PC-9 (cell line): ENCODE measurements around the gene SUGCT. TPM values are rescaled to one million over a fixed set of nuclear protein-coding genes. Genes with fewer than 3 reads are reported as not detected.

ENCODE experiments used
- BruUV-seq: library from RNA; stranded (reverse); fragments of 400-500 nt; replicated peaks from 2 replicates; lab custom pipeline; 2021; lab: Mats Ljungman, UMichigan
- CTCF ChIA-PET: fragments of 300-600 bp; sonication (Branson Sonifier 250); formaldehyde crosslinking; loops from one replicate; lab custom pipeline; 2022; ENCODE audit warnings: antibody characterized with exemption; lab: Charles Lee
- POLR2A ChIA-PET: fragments of 300-600 bp; sonication (Branson Sonifier 250); formaldehyde crosslinking; loops from one replicate; lab custom pipeline; 2022; ENCODE audit warnings: antibody characterized with exemption; ENCODE audit not compliant: unreplicated experiment; lab: Charles Lee
- DNase-seq, 2 experiments: peaks; one replicate each; pipeline versions ENCODE4 v3.0.0 to v3.0.0-alpha.2; 2015 to 2022; ENCODE audit warnings: mixed read lengths in 1 of 2
- H2AFZ ChIP-seq: fragments of 200-600 bp; sonication (generic); 2 replicates; pipeline ENCODE4 v1.8.1; 2017; ENCODE audit warnings: antibody characterized with exemption
- H3F3A ChIP-seq: fragments of 200-600 bp; sonication (generic); 2 replicates; pipeline ENCODE4 v1.8.1; 2017; ENCODE audit warnings: antibody characterized with exemption, mild to moderate bottlenecking, low read depth; ENCODE audit not compliant: insufficient read depth
- H3K27ac ChIP-seq: fragments of 200-600 bp; sonication (generic); 2 replicates; pipeline ENCODE4 v1.6.1; 2016; ENCODE audit warnings: mixed run types
- H3K27me3 ChIP-seq: fragments of 200-600 bp; sonication (generic); 2 replicates; pipeline ENCODE4 v1.6.1; 2016; ENCODE audit warnings: low read depth, mixed run types; ENCODE audit not compliant: insufficient read depth
- H3K36me3 ChIP-seq: fragments of 200-600 bp; sonication (generic); 2 replicates; pipeline ENCODE4 v1.6.1; 2016; ENCODE audit warnings: low read depth, mixed run types
- H3K4me1 ChIP-seq: fragments of 200-600 bp; sonication (generic); replicated peaks from 2 replicates; pipeline ENCODE4 v1.6.1; 2016; ENCODE audit warnings: mixed run types; ENCODE audit not compliant: insufficient read depth
- H3K4me2 ChIP-seq: fragments of 200-600 bp; sonication (generic); 2 replicates; pipeline ENCODE4 v1.6.1; 2017; ENCODE audit warnings: mixed run types
- H3K4me3 ChIP-seq: fragments of 200-600 bp; sonication (generic); 2 replicates; pipeline ENCODE4 v1.6.1; 2016; ENCODE audit warnings: mixed run types
- H3K79me2 ChIP-seq: fragments of 200-600 bp; sonication (generic); 2 replicates; pipeline ENCODE4 v1.6.1; 2017; ENCODE audit warnings: low read depth, mixed run types
- H3K9me2 ChIP-seq: fragments of 200-600 bp; sonication (generic); 2 replicates; pipeline ENCODE4 v1.8.1; 2017; ENCODE audit warnings: mild to moderate bottlenecking; ENCODE audit not compliant: insufficient read depth
- H3K9me3 ChIP-seq: fragments of 200-600 bp; sonication (generic); 2 replicates; pipeline ENCODE4 v1.8.1; 2016; ENCODE audit warnings: low read depth; ENCODE audit not compliant: insufficient read depth
- H4K20me1 ChIP-seq: fragments of 200-600 bp; sonication (generic); 2 replicates; pipeline ENCODE4 v1.8.1; 2017; ENCODE audit not compliant: insufficient read depth
- CTCF ChIP-seq: fragments of 200-600 bp; sonication (generic); conservative IDR thresholded peaks from 2 replicates; pipeline ENCODE4 v1.6.1; 2017; ENCODE audit warnings: mixed run types, antibody characterized with exemption, mild to moderate bottlenecking, moderate library complexity
- EZH2 ChIP-seq: fragments of 200-600 bp; sonication (generic); IDR thresholded peaks from 2 replicates; pipeline ENCODE4 v1.8.0; 2017; ENCODE audit warnings: antibody characterized with exemption, low read depth
- intact Hi-C: fragments of 100-400 bp; cut with micrococcal nuclease; formaldehyde crosslinking; loops from one replicate; pipeline ENCODE4 v1.10.0; 2022; ENCODE audit not compliant: unreplicated experiment
- total RNA-seq: library from RNA; stranded (reverse); gene quantifications from 2 replicates; pipeline ENCODE4 v1.2.3, GENCODE V29; 2021

Gene SUGCT
- total RNA-seq, 1 experiment from 2014 or later, result 3.5 TPM

GRCh38 chr7:40656349-40656748 lies 521.5 kb downstream of the SUGCT start:
- POLR2A ChIA-PET, result no interaction called here

DNA sequence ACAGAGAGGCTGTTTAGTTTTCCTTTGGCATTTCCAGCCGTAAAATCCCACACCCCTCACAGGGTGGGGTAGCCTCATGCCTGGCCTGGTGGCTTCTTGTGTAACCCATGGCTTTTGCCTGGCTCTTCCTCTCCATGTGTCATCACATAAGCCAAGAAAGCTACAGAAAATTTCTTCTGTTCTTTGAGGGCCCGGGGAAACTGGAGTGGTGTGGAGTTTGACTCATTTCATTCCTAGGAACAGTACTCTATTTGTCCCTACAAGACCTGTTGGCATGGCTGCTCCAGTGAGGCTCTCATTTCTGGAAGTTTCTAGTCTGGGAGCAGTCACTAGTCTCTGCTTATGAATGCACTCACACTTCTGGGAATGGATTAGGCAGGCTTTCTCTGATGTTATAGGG lies 523.9 kb downstream of the SUGCT start:
- intact Hi-C loops, result no loop called here
- no peaks in the 10 kb centered on the region for H3K27me3 ChIP-seq
- H3K4me3 ChIP-seq, result no peak overlapping the region
- no peaks in the 10 kb centered on the region for H3K79me2 ChIP-seq
- TF ChIP-seq EZH2 (no peak), CTCF (no peak)
- H2AFZ ChIP-seq, result no peak overlapping the region
- ChIA-PET POLR2A (no interaction called here), CTCF (no interaction called here)
- no peaks in the 10 kb centered on the region for H3K9me2 ChIP-seq
- H3K27ac ChIP-seq, result no peak overlapping the region
- no peaks in the 10 kb centered on the region for H4K20me1 ChIP-seq
- no peaks in the 10 kb centered on the region for H3K4me1 ChIP-seq
- H3F3A ChIP-seq, result no peaks in the 10 kb centered on the region
- H3K4me2 ChIP-seq, result no peak overlapping the region
- BruUV-seq, result no TSS peak
- DNase-seq, result no peak
- H3K36me3 ChIP-seq, result no peaks in the 10 kb centered on the region
- no peaks in the 10 kb centered on the region for H3K9me3 ChIP-seq

More at GRCh38 chr7:40656349-40656748, 521.5 kb downstream of the SUGCT start:
- no peaks in the 10 kb centered on the region for H3K79me2 ChIP-seq
- no peak for DNase-seq
- H3K36me3 ChIP-seq, result no peaks in the 10 kb centered on the region
- no peaks in the 10 kb centered on the region for H3F3A ChIP-seq
- no peak overlapping the region for H3K4me2 ChIP-seq
- no peaks in the 10 kb centered on the region for H3K4me1 ChIP-seq
- no peak overlapping the region for H2AFZ ChIP-seq
- TF ChIP-seq EZH2 (no peak), CTCF (no peak)
- no peaks in the 10 kb centered on the region for H4K20me1 ChIP-seq
- H3K9me3 ChIP-seq, result no peaks in the 10 kb centered on the region
- H3K4me3 ChIP-seq, result no peak overlapping the region
- no peak overlapping the region for H3K27ac ChIP-seq
- CTCF ChIA-PET, result no interaction called here
- no peaks in the 10 kb centered on the region for H3K9me2 ChIP-seq
- no peaks in the 10 kb centered on the region for H3K27me3 ChIP-seq
- BruUV-seq, result no TSS peak
- intact Hi-C loops, result no loop called here

GRCh38 chr7:40659231-40659630 lies 524.4 kb downstream of the SUGCT start:
- TF ChIP-seq CTCF (no peak), EZH2 (no peak)

More at GRCh38 chr7:40659231-40659630, 524.4 kb downstream of the SUGCT start:
- H3K79me2 ChIP-seq, result no peaks in the 10 kb centered on the region
- H3K4me2 ChIP-seq, result no peak overlapping the region
- no TSS peak for BruUV-seq
- no peaks in the 10 kb centered on the region for H3K9me3 ChIP-seq
- no peaks in the 10 kb centered on the region for H3K4me1 ChIP-seq
- no peaks in the 10 kb centered on the region for H3K27me3 ChIP-seq
- H3K36me3 ChIP-seq, result no peaks in the 10 kb centered on the region
- DNase-seq, result no peak
- H4K20me1 ChIP-seq, result no peaks in the 10 kb centered on the region
- H3K4me3 ChIP-seq, result no peak overlapping the region
- intact Hi-C loops, result no loop called here
- no peak overlapping the region for H2AFZ ChIP-seq
- ChIA-PET CTCF (no interaction called here), POLR2A (no interaction called here)
- no peak overlapping the region for H3K27ac ChIP-seq
- H3F3A ChIP-seq, result no peaks in the 10 kb centered on the region
- no peaks in the 10 kb centered on the region for H3K9me2 ChIP-seq
